HG03139 (cell line): Measurements from ENCODE around the gene BICD2.

ENCODE experiments used
- ATAC-seq: cut with Tn5 transposase; IDR thresholded peaks from one replicate; pipeline ENCODE4 v1.9.1; 2021; ENCODE audit not compliant: unreplicated experiment

The BICD2 gene

DNA sequence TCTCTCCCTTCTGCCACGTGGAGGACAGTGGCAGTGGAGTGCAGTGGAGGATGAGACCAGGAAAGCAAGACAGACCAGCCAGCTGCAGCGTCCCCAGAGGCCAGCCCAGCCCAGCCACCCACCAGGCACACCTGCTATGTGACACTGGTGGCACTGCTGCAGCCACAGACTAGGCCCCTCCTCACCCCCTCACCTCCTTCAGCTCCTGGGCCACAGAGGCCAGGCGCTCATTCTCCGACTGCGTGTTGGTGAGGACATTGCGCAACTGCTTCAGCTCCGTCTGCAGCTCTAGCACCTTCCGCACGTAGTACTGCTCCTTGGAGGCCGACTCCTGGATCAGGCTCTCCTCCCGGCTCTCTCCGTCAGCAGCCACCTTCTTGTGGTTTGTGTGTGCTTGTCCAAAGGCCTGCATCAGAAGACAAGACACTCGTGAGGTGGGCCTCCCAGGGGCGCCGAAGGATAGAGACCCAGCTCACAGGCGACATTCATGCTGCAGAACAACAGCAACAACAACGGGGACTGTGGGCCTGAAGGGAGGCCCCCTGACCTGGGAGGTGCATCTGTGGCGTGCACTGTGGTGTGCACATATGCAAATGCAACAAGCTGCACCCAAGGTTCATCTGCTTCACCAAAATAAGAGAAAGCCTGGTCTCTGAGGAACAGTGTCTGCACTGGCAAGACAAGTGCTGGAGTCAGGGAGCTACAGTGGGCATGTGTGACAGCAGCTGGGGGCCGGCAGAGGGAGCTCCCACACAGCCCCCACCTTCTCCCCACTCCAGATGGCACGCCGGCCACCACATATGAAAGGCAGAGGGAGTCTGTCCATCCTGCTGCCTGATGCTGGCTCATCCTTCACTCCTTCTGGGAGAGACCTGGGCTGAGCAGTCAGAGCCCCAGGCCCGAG lies 35.5 kb downstream of the BICD2 start:
- peak; percentile 77 for ATAC-seq

DNA sequence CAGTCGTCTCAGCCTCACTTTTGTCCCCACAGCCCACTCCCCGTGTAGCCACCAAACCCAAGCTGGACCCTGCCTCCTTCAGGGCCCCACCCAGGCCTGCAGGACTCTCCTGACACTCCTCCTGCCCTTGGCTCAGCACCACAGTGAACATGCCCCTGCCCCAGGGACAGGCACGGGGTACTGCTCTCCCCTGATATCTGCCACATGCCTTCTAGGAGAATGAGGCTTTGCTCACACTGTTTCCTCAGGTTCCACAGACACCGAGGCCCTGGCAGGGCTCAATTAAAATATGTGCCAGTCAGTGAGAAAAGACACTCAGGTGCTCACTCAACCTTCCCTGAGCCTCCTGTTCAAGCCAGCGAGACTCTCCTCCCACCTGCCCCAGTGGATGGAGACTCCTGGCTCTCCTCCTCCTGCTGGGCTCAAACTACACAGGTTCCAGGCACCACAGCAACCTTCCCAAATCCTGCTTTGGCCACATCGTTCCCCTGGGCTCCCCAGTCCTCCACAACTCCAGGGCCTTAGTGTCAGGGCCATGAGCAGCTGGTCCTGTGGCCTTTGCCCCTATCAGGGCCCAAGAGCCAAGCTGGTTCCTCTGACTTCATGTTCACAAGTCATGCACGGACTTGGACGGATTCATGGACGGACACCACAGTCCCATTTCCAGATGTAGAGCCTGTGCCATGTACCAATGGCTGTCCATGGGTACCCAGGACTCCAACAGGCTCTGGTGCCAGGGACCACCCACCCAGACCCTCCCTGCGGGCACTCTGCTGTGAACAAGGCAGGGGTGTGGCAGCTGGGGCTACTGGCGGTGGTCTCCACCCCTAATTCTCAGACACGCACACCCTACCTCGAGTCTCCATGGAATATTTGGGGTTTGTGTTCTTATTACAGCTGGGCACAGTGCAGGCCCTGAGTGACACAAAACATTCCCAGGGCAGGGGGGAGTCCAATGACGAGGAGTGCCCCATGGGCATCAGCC lies 36.6 kb downstream of the BICD2 start:
- ATAC-seq = no peak

DNA sequence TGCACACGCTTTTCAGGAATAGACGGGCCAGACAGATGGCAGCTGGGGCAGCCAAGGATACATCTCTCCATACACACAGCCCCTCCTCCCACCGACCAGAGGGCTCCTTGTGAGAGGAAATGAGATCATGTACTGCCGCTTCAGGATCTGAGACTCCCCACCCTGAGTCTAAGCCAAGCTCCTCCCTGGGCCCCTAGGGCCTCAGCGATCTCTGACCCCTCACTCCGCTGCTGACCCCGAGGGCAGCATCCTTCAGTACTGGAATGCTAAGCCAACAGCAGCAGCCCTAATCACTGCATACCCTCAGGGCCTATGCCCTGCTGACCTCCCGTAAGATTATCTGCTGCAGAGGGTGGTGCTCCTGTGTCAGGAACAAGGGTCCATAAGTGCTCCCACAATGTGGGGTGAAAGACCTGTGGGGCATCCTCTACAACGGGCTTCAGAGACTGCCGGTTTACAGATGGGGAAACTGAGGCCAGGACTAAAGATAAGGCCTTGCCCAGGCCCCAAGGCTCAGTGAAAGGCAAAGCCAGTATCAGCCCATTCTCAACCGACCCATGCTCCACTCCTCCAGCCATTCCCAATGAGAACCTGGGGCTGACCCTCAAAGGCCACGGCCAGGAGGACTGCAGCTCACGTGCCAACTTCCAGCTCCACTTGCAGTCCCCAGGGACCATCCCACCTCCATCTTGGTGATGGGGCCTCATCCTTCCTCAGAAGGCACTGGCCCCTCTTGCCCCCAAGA lies 37.5 kb downstream of the BICD2 start:
- ATAC-seq = no peak

- ATAC-seq = no peak
Observed at GRCh38 chr9:92726348-92726747, 38.3 kb downstream of the BICD2 start.

- no peak for ATAC-seq
Observed at GRCh38 chr9:92725766-92726165, 38.9 kb downstream of the BICD2 start.

DNA sequence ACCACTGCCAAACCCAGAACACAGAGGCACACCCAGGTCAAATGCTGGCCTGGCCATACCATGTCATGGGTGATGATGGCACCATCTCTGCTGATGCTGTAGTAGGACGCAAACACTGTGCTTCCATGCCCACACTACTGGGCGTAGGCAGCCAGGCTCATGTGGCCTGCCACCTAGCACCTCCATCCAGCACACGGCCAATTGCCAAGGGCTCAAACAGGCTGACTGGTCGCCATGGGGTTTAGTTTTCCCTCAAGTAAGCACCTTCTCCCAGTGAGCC lies 39.4 kb downstream of the BICD2 start:
- ATAC-seq = no peak

GRCh38 chr9:92724528-92725265 lies 39.9 kb downstream of the BICD2 start:
- no peak for ATAC-seq

DNA sequence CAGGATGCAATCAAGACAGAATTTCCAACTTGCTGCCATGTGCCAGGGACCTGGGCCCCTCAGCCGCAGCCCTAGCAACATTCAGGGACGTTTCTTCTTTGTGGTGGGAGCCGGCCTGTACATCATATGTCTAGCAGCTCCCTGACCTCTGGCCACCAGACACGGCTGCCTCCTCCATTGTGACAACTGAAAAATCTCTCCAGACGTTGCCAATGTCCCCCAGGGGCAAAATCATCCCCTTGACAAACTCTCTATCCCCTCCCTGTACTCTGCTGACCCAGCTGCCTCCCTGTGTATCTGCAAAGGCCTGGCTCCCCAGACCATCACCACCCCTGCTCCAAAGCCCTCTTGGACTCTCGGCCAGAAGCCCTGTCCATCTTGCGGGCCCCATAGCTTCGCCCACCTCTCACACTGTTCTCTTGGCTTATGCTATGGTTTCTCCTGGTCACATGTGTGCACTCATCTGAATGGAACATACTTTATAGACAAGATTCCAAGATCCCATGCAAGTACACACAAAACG lies 40.8 kb downstream of the BICD2 start:
- no peak for ATAC-seq

DNA sequence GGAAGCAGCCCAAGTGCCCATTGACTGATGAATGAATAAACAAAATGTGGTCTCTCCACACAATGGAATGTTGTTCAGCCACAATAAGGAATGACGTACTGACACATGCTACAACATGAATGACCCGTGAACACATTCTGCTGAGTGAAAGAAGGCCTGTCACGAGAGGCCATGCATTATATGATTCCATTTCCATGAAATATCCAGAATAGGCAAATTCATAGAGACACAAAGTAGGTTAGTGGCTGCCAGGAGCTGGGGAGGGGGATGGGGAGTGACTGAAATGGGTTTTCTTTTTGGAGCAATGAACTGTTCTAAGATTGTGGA lies 41.4 kb downstream of the BICD2 start:
- no peak for ATAC-seq

- ATAC-seq = no peak
Observed at GRCh38 chr9:92722386-92723298, 42.0 kb downstream of the BICD2 start.

DNA sequence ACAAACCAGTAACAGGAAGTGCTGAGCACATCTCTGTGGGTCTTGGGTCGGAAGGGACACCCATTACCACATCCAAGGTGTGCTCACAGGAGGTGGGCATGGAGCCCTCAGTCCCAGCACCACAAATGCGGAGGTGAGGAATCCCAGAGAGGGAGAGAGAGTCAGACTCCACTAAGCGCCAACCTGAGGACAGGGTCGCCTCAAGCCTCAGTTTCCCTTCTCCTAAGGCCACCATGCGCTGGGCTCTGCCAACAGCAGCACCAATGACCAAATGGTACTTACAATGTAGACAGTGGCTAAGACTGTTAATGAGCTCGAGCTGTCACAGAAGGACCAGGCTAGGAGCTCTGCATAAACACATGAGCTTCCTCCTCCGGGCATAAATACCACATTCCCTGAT lies 43.1 kb downstream of the BICD2 start:
- no peak for ATAC-seq

- ATAC-seq = no peak
Observed at GRCh38 chr9:92720807-92721535, 43.7 kb downstream of the BICD2 start.

DNA sequence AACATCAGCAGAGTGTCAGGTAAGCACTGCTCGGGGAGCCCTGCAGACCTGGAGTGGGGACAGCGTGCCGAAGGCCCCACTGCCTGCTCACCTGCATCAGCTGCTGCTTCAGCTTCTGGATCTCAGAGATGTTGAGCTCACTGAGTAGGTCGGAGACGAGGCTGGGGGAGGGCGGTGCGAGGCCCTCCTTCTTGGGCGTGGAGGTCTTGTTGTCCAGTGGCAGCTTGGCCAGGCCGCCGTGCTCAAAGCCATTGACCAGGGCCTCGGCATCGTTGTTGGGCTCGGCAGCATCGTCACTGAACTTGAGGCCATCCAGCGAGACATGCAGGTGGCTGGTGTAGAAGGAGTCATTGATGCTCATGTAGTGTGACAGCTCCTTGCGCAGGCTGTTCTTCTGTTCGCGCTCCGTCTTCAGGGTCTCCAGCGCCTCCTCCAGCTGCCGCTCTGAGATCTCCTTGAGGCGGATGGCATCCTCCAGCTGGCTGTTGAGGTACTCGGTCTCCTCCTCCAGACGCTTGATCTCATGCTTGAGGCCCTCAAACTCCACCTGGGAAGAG lies 44.3 kb downstream of the BICD2 start:
- no peak for ATAC-seq

DNA sequence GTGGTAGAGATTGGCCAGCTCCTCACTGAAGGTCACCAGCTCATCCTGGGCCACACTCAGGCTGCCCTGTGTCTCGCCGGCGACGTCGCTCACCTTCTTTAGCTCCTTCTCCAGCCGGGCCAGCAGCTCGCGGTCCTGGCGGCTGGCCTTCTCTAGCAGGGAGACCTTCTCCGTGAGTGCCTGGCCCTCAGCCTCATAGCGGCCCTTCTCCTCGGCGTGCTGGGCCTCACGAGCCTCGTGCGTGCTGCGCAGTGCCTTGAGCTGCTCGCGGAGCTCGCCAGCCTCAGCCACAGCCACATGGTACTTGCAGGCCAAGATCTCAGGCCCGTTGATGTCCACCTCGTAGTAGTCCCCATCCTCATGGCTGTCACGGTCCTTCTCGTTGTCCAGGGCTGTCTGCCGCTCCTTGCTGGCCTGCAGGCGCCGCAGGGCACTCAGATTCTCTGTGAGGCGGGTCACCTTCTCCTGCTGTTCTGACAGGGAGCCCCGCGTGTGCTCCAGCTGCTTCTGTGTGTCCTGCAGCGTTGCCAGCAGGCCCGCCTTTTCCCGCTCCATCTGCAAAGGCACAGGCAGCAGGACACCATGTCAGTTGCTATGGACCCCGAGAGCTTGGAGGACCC lies 45.5 kb downstream of the BICD2 start:
- no peak for ATAC-seq

DNA sequence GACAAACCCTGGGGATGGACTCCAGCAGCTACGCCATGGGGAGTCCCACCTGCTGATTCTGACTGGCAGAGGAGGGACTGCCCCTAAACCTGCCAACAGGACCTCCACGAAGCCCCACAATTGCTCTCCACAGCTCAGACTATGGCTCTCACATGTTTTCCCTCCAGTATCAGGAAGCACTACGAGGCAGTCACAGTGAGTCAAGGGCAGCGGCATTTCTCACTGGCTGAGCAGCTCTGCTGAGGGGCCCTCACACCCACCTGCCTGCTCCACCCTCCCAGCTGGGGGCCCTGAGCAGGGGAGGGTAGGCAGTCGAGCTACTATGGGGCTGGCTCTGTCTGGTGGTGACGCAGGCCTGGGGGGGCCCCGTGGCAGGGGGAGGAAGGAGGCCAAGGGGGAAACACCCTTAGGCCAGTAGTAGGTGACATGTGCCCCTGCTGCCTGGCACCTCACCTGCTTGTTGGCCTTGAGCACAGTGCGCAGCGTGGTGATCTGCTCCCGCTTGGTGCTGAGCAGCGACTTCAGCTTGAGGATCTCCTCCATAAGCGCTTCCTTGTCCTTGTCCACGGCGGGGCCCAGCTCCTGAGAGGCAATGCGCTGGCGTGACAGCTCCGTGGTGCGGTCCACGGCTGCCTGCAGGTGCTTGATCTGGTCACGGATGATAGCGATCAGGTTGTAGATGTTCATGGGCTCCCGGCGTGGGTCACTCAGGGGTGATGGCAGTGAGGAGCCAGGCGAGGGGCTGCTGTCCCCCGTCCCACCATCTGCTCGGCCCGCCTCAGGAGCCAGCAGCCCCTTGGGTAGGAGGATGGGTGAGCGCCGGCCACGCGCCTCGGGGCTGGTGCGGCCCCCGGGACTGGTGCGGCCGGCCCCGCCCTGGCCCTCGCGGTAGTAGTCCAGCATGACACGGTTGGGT lies 46.3 kb downstream of the BICD2 start:
- no peak for ATAC-seq

- ATAC-seq = no peak
Observed at GRCh38 chr9:92717201-92718085, 47.2 kb downstream of the BICD2 start.
